Thyroid gland (tissue), 4 donors: ENCODE results near the gene NCKAP5L. TPM values are rescaled to one million over a fixed set of nuclear protein-coding genes. Genes with fewer than 3 reads are reported as not detected.

Source experiments
- DNase-seq, 2 donors: peaks; one replicate each; pipeline ENCODE4 v3.0.0-alpha.2; 2019
- H3K27ac ChIP-seq, 3 donors: fragments of 200-600 bp; sonication (generic); 1 replicate in 2 of 3; 2 replicates in 1 of 3; pipeline ENCODE4 v1.5.1; 2016 to 2019; ENCODE audit warnings: mild to moderate bottlenecking in 1 of 3, moderate library complexity in 1 of 3
- H3K27me3 ChIP-seq: fragments of 200-600 bp; sonication (generic); one replicate; pipeline ENCODE4 v1.5.1; 2019
- H3K36me3 ChIP-seq, 2 donors: fragments of 200-600 bp; sonication (generic); one replicate each; pipeline ENCODE4 v1.5.1; 2016 to 2019
- H3K4me1 ChIP-seq, 2 donors: fragments of 200-600 bp; sonication (generic); one replicate each; pipeline ENCODE4 v1.5.1; 2017 to 2019
- H3K4me3 ChIP-seq, 3 donors: fragments of 200-600 bp; sonication (generic); replicated peaks in 1 of 3; 1 replicate in 2 of 3; 2 replicates in 1 of 3; pipeline ENCODE4 v1.5.1; 2016; ENCODE audit warnings: mild to moderate bottlenecking in 1 of 3
- H3K9me3 ChIP-seq: fragments of 200-600 bp; sonication (generic); one replicate; pipeline ENCODE4 v1.5.1; 2017
- POLR2A ChIP-seq, 2 donors: fragments of 450-650 bp; IDR thresholded peaks; one replicate each; pipeline ENCODE4 v1.6.1; 2017; ENCODE audit warnings: antibody characterized with exemption in 2 of 2, mild to moderate bottlenecking in 2 of 2, moderate library complexity in 1 of 2
- WGBS, 2 donors: methylation state at CpG; one replicate each; pipeline ENCODE4 v1.1.5; 2017; 5-methylcytosine and 5-hydroxymethylcytosine counted together
- intact Hi-C: fragments of 100-400 bp; cut with DNase I; formaldehyde crosslinking; loops from one replicate; pipeline ENCODE4 v1.15.1; 2023
- total RNA-seq, 4 donors: library from RNA; depleted of rRNA; stranded (reverse); fragments of >200 nt; gene quantifications; one replicate each; pipeline ENCODE4 v1.2.3, GENCODE V29; 2016
- TF ChIP-seq, protein P1 (sequence below), 6 experiments: fragments of 200-600 bp in 3 of 6; fragments of 450-650 bp in 3 of 6; sonication (generic) in 3 of 6; IDR thresholded peaks; one replicate each; pipeline ENCODE4 v1.5.1; 2016 to 2019; ENCODE audit warnings: antibody characterized with exemption in 6 of 6, mild to moderate bottlenecking in 2 of 6, inconsistent platforms in 1 of 6, moderate library complexity in 1 of 6

Gene NCKAP5L, protein sequence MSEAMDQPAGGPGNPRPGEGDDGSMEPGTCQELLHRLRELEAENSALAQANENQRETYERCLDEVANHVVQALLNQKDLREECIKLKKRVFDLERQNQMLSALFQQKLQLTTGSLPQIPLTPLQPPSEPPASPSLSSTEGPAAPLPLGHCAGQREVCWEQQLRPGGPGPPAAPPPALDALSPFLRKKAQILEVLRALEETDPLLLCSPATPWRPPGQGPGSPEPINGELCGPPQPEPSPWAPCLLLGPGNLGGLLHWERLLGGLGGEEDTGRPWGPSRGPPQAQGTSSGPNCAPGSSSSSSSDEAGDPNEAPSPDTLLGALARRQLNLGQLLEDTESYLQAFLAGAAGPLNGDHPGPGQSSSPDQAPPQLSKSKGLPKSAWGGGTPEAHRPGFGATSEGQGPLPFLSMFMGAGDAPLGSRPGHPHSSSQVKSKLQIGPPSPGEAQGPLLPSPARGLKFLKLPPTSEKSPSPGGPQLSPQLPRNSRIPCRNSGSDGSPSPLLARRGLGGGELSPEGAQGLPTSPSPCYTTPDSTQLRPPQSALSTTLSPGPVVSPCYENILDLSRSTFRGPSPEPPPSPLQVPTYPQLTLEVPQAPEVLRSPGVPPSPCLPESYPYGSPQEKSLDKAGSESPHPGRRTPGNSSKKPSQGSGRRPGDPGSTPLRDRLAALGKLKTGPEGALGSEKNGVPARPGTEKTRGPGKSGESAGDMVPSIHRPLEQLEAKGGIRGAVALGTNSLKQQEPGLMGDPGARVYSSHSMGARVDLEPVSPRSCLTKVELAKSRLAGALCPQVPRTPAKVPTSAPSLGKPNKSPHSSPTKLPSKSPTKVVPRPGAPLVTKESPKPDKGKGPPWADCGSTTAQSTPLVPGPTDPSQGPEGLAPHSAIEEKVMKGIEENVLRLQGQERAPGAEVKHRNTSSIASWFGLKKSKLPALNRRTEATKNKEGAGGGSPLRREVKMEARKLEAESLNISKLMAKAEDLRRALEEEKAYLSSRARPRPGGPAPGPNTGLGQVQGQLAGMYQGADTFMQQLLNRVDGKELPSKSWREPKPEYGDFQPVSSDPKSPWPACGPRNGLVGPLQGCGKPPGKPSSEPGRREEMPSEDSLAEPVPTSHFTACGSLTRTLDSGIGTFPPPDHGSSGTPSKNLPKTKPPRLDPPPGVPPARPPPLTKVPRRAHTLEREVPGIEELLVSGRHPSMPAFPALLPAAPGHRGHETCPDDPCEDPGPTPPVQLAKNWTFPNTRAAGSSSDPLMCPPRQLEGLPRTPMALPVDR (N-terminal part only)
- total RNA-seq, result 10 to 100 TPM; 14.1 to 33.7 (median 16.3) TPM

DNA sequence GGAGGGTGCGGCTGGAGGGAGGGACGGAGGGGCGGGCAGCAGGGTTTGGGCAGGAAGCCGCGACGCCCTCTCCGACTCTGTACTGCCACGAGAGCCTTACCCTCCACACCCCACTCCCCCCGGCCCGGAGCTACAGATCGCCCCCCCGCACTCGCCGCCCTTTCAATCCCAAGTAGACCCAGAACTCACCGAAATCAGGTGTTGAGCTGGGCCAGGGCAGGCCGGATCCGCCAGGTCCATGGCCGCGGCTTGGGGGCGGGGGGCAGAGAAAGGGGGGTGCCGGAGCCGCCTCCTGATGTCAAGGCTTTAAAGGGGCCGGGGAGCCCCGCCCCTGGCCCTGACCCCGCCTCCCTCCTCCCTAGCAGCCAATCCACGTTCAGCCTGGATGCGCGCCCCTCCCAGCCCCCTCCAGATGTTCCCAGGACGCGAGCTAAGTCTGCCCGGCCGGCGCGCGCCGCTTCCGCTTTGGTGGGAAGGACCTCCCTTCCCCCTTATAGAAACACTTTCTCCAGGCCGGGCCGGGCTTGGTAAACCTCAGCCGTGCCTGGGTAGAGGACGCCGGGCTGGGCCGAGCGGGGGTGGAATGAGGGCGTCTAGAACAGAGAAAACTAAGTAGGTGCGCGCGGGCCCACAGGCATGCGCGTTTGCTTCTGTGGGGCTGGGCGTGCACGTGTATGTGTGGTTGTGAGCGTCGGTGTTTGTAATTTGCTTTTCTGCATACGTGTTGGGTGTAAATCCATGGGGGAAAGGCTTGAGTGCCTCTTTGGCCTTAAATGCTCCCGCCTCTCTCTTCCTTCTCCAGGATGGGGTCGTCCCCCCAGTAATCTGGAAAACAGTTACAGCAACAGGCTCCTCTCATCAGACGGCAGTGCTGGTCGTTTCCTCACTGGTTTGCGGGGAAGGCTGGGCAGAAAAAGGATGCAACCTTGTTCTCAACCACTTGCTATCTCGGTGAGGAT lies at the start of gene NCKAP5L:
Gene NCKAP5L (minus strand): TSS at position 281 of the 959 bp plus-strand sequence. CDS start 24,369 bp downstream, outside the sequence.
- DNase-seq, result peak; percentile 98
- Histone ChIP-seq H3K4me3 (peak within 1 kb of the TSS; percentile 67 to 93 (median 87)), H3K9me3 (no peaks in the 10 kb centered on the region), H3K4me1 (peaks cover 13 to 35% of the 10 kb centered on the region in 2 donors), H3K36me3 (no peaks in the 10 kb centered on the region), H3K27me3 (no peaks in the 10 kb centered on the region), H3K27ac (peak within 1 kb of the TSS; percentile 64 to 85 (median 75))
- WGBS, 2 donors, result 1 to 2% methylated on average over 25 to 26 of the region's 61 CpGs
- intact Hi-C loops, result loop anchor here (5.0 to 10.0 kb wide), 2 partner anchors 51 to 184 kb away; no protein-coding TSS in a partner anchor
- peak in 1 of 2 donors; percentile 69 for TF ChIP-seq POLR2A (IDR thresholded peaks at IDR 0.05)
- TF ChIP-seq, protein P1, sequence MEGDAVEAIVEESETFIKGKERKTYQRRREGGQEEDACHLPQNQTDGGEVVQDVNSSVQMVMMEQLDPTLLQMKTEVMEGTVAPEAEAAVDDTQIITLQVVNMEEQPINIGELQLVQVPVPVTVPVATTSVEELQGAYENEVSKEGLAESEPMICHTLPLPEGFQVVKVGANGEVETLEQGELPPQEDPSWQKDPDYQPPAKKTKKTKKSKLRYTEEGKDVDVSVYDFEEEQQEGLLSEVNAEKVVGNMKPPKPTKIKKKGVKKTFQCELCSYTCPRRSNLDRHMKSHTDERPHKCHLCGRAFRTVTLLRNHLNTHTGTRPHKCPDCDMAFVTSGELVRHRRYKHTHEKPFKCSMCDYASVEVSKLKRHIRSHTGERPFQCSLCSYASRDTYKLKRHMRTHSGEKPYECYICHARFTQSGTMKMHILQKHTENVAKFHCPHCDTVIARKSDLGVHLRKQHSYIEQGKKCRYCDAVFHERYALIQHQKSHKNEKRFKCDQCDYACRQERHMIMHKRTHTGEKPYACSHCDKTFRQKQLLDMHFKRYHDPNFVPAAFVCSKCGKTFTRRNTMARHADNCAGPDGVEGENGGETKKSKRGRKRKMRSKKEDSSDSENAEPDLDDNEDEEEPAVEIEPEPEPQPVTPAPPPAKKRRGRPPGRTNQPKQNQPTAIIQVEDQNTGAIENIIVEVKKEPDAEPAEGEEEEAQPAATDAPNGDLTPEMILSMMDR (IDR thresholded peaks at IDR 0.05), result no peak

DNA sequence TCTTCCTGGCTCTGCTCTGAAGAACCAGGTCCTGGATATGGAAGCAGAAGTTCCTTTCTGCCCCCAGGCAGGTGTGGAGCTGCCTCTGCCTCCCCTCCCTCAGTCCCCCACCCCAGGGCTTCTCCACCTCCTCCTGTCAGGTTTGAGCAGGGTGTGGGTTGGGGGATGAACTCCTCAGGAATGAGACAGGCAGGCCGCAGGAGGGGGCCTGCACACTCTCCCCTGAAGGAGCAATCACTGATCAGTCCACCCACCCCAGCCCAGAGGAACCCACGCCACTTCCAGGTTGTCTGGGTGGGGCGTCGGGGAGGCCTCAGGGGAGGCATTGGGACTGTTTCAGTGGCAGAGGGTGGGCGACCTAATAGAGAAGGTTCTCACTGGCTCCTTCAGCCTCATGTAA lies 48.9 kb upstream of the NCKAP5L start:
- no peaks in the 10 kb centered on the region for H3K36me3 ChIP-seq
- no peak for DNase-seq
- no peak overlapping the region for H3K4me3 ChIP-seq
- WGBS, 2 donors, result 73 to 78% methylated on average over 5 of the region's 5 CpGs
- no peaks in the 10 kb centered on the region for H3K27me3 ChIP-seq
- H3K4me1 ChIP-seq, result peaks cover 19 to 26% of the 10 kb centered on the region in 2 donors
- H3K9me3 ChIP-seq, result no peaks in the 10 kb centered on the region
- intact Hi-C loops, result no loop called here
- TF ChIP-seq POLR2A (IDR thresholded peaks at IDR 0.05), result no peak
- TF ChIP-seq, protein P1 (IDR thresholded peaks at IDR 0.05), result no peak
- no peak overlapping the region for H3K27ac ChIP-seq

DNA sequence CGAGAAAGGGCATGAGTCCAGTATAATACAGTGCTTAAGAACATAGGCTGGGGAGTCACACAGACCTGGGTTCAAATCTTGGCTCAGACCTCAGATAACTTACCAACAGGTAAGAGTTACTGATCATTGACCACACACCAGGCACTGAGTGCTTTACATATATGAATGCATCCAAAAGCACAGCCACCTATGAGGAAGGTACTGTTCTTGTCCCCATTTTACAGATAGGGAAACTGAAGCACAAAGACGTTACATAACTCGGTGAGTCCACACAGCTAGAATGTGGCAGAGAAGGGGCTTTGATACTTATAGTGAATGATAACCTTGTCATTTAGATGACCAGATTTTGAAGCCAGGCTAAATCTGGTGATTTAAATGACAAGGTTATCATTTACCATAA lies 47.9 kb upstream of the NCKAP5L start:
- H3K36me3 ChIP-seq, result no peaks in the 10 kb centered on the region
- no peaks in the 10 kb centered on the region for H3K27me3 ChIP-seq
- TF ChIP-seq, protein P1 (IDR thresholded peaks at IDR 0.05), result no peak
- TF ChIP-seq POLR2A (IDR thresholded peaks at IDR 0.05), result no peak
- H3K27ac ChIP-seq, result no peak overlapping the region
- intact Hi-C loops, result no loop called here
- H3K4me3 ChIP-seq, result no peak overlapping the region
- 94% methylated on average over 3 of the region's 3 CpGs for WGBS, 2 donors
- H3K9me3 ChIP-seq, result no peaks in the 10 kb centered on the region
- H3K4me1 ChIP-seq, result peaks cover 19 to 26% of the 10 kb centered on the region in 2 donors
- DNase-seq, result no peak

DNA sequence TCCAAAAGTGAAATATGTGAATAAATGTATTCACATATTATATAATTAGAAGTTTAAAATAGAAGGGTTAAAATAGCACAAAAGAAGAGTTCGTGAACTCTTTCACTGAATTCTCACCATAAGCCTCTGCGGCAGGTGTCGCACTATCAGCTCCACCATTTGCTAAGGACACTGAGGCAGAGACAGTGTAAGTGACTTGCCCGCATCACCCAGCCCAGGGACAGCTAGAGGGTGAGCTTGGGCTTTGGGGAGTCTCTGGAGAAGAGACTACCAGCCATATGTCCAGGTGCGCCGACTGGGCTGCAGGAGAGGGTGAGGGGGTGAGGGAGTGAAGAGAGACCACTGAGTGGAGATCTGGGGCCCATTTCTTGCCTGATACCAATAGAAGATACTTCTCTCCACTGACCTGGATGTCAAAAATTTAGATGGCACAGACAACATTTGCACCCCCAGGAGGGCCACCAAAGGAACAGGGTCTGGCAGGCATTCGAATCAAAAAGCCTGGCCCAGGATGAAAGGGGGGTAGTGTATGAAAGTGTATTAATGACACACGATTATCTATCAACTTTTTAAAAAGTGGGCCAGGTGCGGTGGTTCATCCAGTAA lies 47.0 kb upstream of the NCKAP5L start:
- DNase-seq, result no peak
- WGBS, 2 donors, result 89 to 92% methylated on average over 9 of the region's 9 CpGs

More for the DNA sequence above, 47.0 kb upstream of the NCKAP5L start:
- Histone ChIP-seq H3K9me3 (no peaks in the 10 kb centered on the region), H3K4me1 (peaks cover 19 to 26% of the 10 kb centered on the region in 2 donors), H3K27ac (no peak overlapping the region), H3K4me3 (no peak overlapping the region), H3K27me3 (no peaks in the 10 kb centered on the region), H3K36me3 (no peaks in the 10 kb centered on the region)
- intact Hi-C loops, result no loop called here
- TF ChIP-seq, protein P1 (IDR thresholded peaks at IDR 0.05), result no peak
- TF ChIP-seq POLR2A (IDR thresholded peaks at IDR 0.05), result no peak
